Measurements from ENCODE around the gene S100A11.

Gene S100A11

GRCh38 chr1:152039461-152039860, 2.7 kb upstream of the S100A11 start:
- DNase-seq (ENCODE audit: low read depth), result no peak

- DNase-seq (ENCODE audit: low read depth), result no peak
Observed at GRCh38 chr1:152038871-152039270, 2.1 kb upstream of the S100A11 start.

GRCh38 chr1:152035539-152036266, 1.1 kb downstream of the S100A11 start:
- DNase-seq (ENCODE audit: low read depth), result no peak

GRCh38 chr1:152034654-152035538, 1.9 kb downstream of the S100A11 start:
- DNase-seq (ENCODE audit: low read depth), result peak; percentile 50

GRCh38 chr1:152034324-152034653, 2.5 kb downstream of the S100A11 start:
- no peak for DNase-seq (ENCODE audit: low read depth)

GRCh38 chr1:152029929-152030211, 6.9 kb downstream of the S100A11 start:
- DNase-seq (ENCODE audit: low read depth), result no peak

GRCh38 chr1:152029144-152029928, 7.5 kb downstream of the S100A11 start:
- DNase-seq (ENCODE audit: low read depth), result no peak

GRCh38 chr1:152026895-152027294, 9.9 kb downstream of the S100A11 start:
- no peak for DNase-seq (ENCODE audit: low read depth)

GRCh38 chr1:152024223-152024622, 12.6 kb downstream of the S100A11 start:
- DNase-seq (ENCODE audit: low read depth), result no peak

GRCh38 chr1:152023221-152023620, 13.6 kb downstream of the S100A11 start:
- DNase-seq (ENCODE audit: low read depth), result no peak

- DNase-seq (ENCODE audit: low read depth), result no peak
Observed at GRCh38 chr1:152022474-152022873, 14.3 kb downstream of the S100A11 start.

- no peak for DNase-seq (ENCODE audit: low read depth)
Observed at GRCh38 chr1:152021569-152021968, 15.2 kb downstream of the S100A11 start.

- DNase-seq (ENCODE audit: low read depth), result no peak
Observed at GRCh38 chr1:152020849-152021248, 16.0 kb downstream of the S100A11 start.

GRCh38 chr1:152018537-152018936, 18.3 kb downstream of the S100A11 start:
- no peak for DNase-seq (ENCODE audit: low read depth)

GRCh38 chr1:152015766-152016165, 21.0 kb downstream of the S100A11 start:
- no peak for DNase-seq (ENCODE audit: low read depth)

- no peak for DNase-seq (ENCODE audit: low read depth)
Observed at GRCh38 chr1:152014943-152015342, 21.9 kb downstream of the S100A11 start.

GRCh38 chr1:152013664-152014237, 23.1 kb downstream of the S100A11 start:
- no peak for DNase-seq (ENCODE audit: low read depth)

GRCh38 chr1:152009691-152010090, 27.1 kb downstream of the S100A11 start:
- DNase-seq (ENCODE audit: low read depth), result no peak

- no peak for DNase-seq (ENCODE audit: low read depth)
Observed at GRCh38 chr1:152007047-152007446, 29.8 kb downstream of the S100A11 start.

- DNase-seq (ENCODE audit: low read depth), result no peak
Observed at GRCh38 chr1:152005360-152005912, 31.4 kb downstream of the S100A11 start.

- DNase-seq (ENCODE audit: low read depth), result no peak
Observed at GRCh38 chr1:152003846-152004442, 32.9 kb downstream of the S100A11 start.

GRCh38 chr1:152002960-152003359, 33.8 kb downstream of the S100A11 start:
- no peak for DNase-seq (ENCODE audit: low read depth)

Data from stimulated activated CD8-positive, alpha-beta memory T cell treated with anti-CD3 and anti-CD28 coated beads, Interleukin-15, amount 100 ng/mL, for 1 hour (primary cell).